GM12878 (cell line): ENCODE results near the gene BZW1. TPM values are rescaled to one million over a fixed set of nuclear protein-coding genes. Genes with fewer than 3 reads are reported as not detected.

Source experiments
- ATAC-seq: fragments of 200-7000 bp; cut with Tn5 transposase; 3 replicates; pipeline ENCODE4 v1.9.1; 2020; ENCODE audit warnings: mild to moderate bottlenecking, moderate library complexity
- BruUV-seq: library from RNA; stranded (reverse); fragments of 400-500 nt; replicated peaks from 2 replicates; lab custom pipeline; 2021; lab: Mats Ljungman, UMichigan
- CTCF ChIA-PET: fragments of 300-600 bp; sonication (Branson Sonifier 250); formaldehyde crosslinking; extraction: SDS; loops from one replicate; lab custom pipeline; 2021; ENCODE audit warnings: inconsistent platforms; lab: Yijun Ruan, JAX
- POLR2A ChIA-PET: fragments of 350-600 bp; formaldehyde crosslinking; extraction: SDS; loops from one replicate; lab custom pipeline; 2021; ENCODE audit warnings: inconsistent platforms; lab: Charles Lee
- RAD21 ChIA-PET: fragments of 300-600 bp; sonication (Branson Sonifier 250); formaldehyde crosslinking; loops from one replicate; lab custom pipeline; 2023; ENCODE audit warnings: antibody characterized with exemption; ENCODE audit not compliant: unreplicated experiment; lab: Charles Lee
- SMC1A ChIA-PET: fragments of 300-600 bp; sonication (Branson Sonifier 250); formaldehyde crosslinking; loops from one replicate; lab custom pipeline; 2023; ENCODE audit not compliant: unreplicated experiment, uncharacterized antibody; lab: Charles Lee
- DNase-seq: peaks from one replicate; pipeline ENCODE4 v3.0.0-alpha.2; 2011; ENCODE audit warnings: low read depth, low spot score
- FAIRE-seq: peaks from 3 replicates; lab custom pipeline; 2011; peaks lifted over from hg19 to GRCh38; lab: Jason Lieb, UNC
- H2AFZ ChIP-seq: 2 replicates; pipeline ENCODE4 v1.6.0; 2011; ENCODE audit warnings: low read depth, low read length, control low read depth; ENCODE audit not compliant: control insufficient read depth
- H3K27ac ChIP-seq: 2 replicates; pipeline ENCODE4 v1.5.1; 2011; ENCODE audit warnings: control low read depth; ENCODE audit not compliant: control insufficient read depth, insufficient read depth
- H3K27me3 ChIP-seq, 2 experiments: replicated peaks in 1 of 2; 2 replicates each; pipeline versions ENCODE4 v1.6.0 to v1.6.1; 2011; ENCODE audit warnings: low read length in 1 of 2; ENCODE audit not compliant: control insufficient read depth in 2 of 2, insufficient read depth in 2 of 2
- H3K36me3 ChIP-seq, 2 experiments: 2 replicates each; pipeline ENCODE4 v1.5.1; 2011; ENCODE audit warnings: low read length in 1 of 2; ENCODE audit not compliant: control insufficient read depth in 2 of 2, insufficient read depth in 2 of 2
- H3K4me1 ChIP-seq: 2 replicates; pipeline ENCODE4 v1.6.1; 2011; ENCODE audit warnings: mild to moderate bottlenecking, low read length, moderate library complexity, mixed read lengths; ENCODE audit not compliant: control insufficient read depth, insufficient read depth
- H3K4me2 ChIP-seq: 2 replicates; pipeline ENCODE4 v1.6.0; 2011; ENCODE audit warnings: control low read depth; ENCODE audit not compliant: control insufficient read depth, insufficient read depth
- H3K4me3 ChIP-seq: fragments of 200-600 bp; sonication (generic); 2 replicates; pipeline ENCODE4 v1.5.1; 2016
- H3K79me2 ChIP-seq: 2 replicates; pipeline ENCODE4 v1.6.0; 2011; ENCODE audit warnings: low read length; ENCODE audit not compliant: control insufficient read depth, insufficient read depth
- H3K9ac ChIP-seq: 2 replicates; pipeline ENCODE4 v1.8.0; 2011; ENCODE audit warnings: low read length, control low read depth, mixed read lengths; ENCODE audit not compliant: control insufficient read depth, insufficient read depth
- H3K9me3 ChIP-seq: replicated peaks from 3 replicates; pipeline ENCODE4 v1.5.1; 2011; ENCODE audit warnings: mild to moderate bottlenecking, low read length; ENCODE audit not compliant: control insufficient read depth, insufficient read depth
- H4K20me1 ChIP-seq: 2 replicates; pipeline ENCODE4 v1.6.0; 2011; ENCODE audit not compliant: control insufficient read depth, insufficient read depth
- ATF2 ChIP-seq: IDR thresholded peaks from 2 replicates; pipeline ENCODE4 v1.6.1; 2012; ENCODE audit warnings: low read length, inconsistent platforms
- CBX3 ChIP-seq: fragments of 200-600 bp; sonication (generic); IDR thresholded peaks from 2 replicates; pipeline ENCODE4 v1.6.1; 2016; ENCODE audit warnings: low read depth, borderline replicate concordance
- MEF2A ChIP-seq: IDR thresholded peaks from 2 replicates; pipeline ENCODE4 v1.6.1; 2011; ENCODE audit warnings: low read depth, mild to moderate bottlenecking, low read length, moderate library complexity; ENCODE audit not compliant: insufficient read depth
- MXI1 ChIP-seq: fragments of 150-350 bp; IDR thresholded peaks from 2 replicates; pipeline ENCODE4 v1.6.1; 2011; ENCODE audit warnings: low read depth, mild to moderate bottlenecking, inconsistent platforms, low read length, improper control_type of control experiment
- PAX8 ChIP-seq: fragments of 450-650 bp; IDR thresholded peaks from 2 replicates; pipeline ENCODE4 v1.6.1; 2017; ENCODE audit warnings: mild to moderate bottlenecking, moderate library complexity
- POLR2AphosphoS2 ChIP-seq: IDR thresholded peaks from 2 replicates; pipeline ENCODE4 v1.6.1; 2011; ENCODE audit warnings: low read depth, mild to moderate bottlenecking, low read length, improper control_type of control experiment, moderate library complexity
- RAD51 ChIP-seq: fragments of 450-650 bp; IDR thresholded peaks from 2 replicates; pipeline ENCODE4 v1.6.1; 2016; ENCODE audit warnings: moderate library complexity, mild to moderate bottlenecking, inconsistent platforms
- SP1 ChIP-seq: IDR thresholded peaks from one replicate; pipeline ENCODE4 v1.6.1; 2011; ENCODE audit warnings: low read depth, low read length
- SREBF2 ChIP-seq: IDR thresholded peaks from 2 replicates; pipeline ENCODE4 v1.6.1; 2012; ENCODE audit warnings: mild to moderate bottlenecking, low read length
- STAT1 ChIP-seq: fragments of 450-650 bp; conservative IDR thresholded peaks from 2 replicates; pipeline ENCODE4 v1.6.1; 2014; ENCODE audit warnings: antibody characterized with exemption, mild to moderate bottlenecking
- TCF7 ChIP-seq: IDR thresholded peaks from 2 replicates; pipeline ENCODE4 v1.6.1; 2014; ENCODE audit warnings: antibody characterized with exemption, borderline replicate concordance
- WGBS: methylation state at CpG from one replicate; pipeline ENCODE4 v1.1.6; 2016; ENCODE audit warnings: low lambda C conversion rate; ENCODE audit not compliant: insufficient replicate concordance, insufficient coverage; ENCODE audit errors: missing lambda C conversion rate; 5-methylcytosine and 5-hydroxymethylcytosine counted together
- in situ Hi-C: fragments of 300-500 bp; cut with MboI; formaldehyde crosslinking; loops from 9 replicates; pipeline ENCODE4 v1.14.3; 2018; ENCODE audit warnings: mixed read lengths
- intact Hi-C: fragments of 100-400 bp; cut with micrococcal nuclease; formaldehyde crosslinking; loops from one replicate; pipeline ENCODE4 v1.14.2; 2022; ENCODE audit not compliant: unreplicated experiment
- polyA plus RNA-seq, 11 experiments: library from polyadenylated mRNA; depleted of rRNA in 4 of 11; unstranded in 6 of 11; stranded (reverse) in 5 of 11; fragments of >200 nt; fragmentation: Nextera tagmentation in 4 of 11; fragmentation: Illumina TruSeq in 1 of 11; extraction: Ambion mirVana in 4 of 11; extraction: Trizol in 1 of 11; gene quantifications; 1 replicate in 1 of 11; 2 replicates in 10 of 11; pipeline versions ENCODE4 v1.2.1 to v1.2.3, GENCODE V29; 2011 to 2016; ENCODE audit warnings: inconsistent platforms in 2 of 11, missing spikeins in 2 of 11, low read depth in 1 of 11
- total RNA-seq, 4 experiments: library from RNA; depleted of rRNA in 3 of 4; stranded (reverse); fragments of >200 nt in 3 of 4; fragmentation: Illumina TruSeq in 1 of 4; extraction: Trizol in 1 of 4; gene quantifications; 2 replicates each; pipeline versions ENCODE4 v1.2.1 to v1.2.3, GENCODE V29; 2013 to 2021
- TF ChIP-seq, protein P1 (sequence below): fragments of 450-650 bp; IDR thresholded peaks from 2 replicates; pipeline ENCODE4 v1.6.1; 2016; ENCODE audit warnings: mild to moderate bottlenecking, moderate library complexity, borderline replicate concordance

The BZW1 gene
- total and polyA plus RNA-seq, 10 of the 15 experiments (the other 5 are each of a cell fraction or from before 2014, with no cell fraction given), result 186 to 349 (median 269) TPM

DNA sequence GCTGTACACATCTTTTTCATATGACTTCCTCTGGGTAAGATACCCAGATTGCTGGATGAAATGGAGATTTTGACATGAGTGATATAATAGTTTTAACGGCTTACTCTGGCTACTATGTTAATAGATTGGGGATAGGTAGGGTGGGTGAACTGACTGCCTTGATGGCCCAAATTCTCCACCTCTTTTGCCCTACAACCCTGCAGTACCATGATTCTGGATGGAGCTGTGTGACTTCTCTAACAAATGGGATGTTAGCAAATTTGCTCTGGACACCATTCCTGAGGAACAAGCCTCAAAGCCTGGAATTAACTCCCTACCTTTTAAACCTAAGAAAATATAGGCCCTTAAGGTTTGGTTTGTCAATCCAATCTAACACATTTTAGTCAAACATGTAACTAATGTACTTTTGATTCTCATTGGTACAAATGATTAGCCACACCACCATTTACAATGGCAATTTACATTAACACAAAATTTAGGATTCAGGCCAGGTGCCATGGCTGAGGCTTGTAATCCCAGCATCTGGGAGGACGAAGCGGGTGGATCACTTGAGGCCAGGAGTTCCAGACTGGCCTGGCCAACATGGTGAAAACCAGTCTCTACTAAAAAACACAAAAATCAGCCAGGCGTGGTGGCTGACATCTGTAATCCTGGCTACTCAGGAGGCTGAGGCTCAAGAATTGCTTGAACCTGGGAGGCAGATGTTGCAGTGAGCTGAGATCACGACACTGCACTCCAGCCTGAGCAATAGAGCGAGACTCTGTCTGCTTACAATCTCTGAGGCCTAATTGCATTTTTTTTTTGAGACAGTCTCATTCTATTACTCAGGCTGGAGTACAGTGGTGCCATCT lies 39.9 kb downstream of the BZW1 start (continued):
- TF ChIP-seq, protein P1, sequence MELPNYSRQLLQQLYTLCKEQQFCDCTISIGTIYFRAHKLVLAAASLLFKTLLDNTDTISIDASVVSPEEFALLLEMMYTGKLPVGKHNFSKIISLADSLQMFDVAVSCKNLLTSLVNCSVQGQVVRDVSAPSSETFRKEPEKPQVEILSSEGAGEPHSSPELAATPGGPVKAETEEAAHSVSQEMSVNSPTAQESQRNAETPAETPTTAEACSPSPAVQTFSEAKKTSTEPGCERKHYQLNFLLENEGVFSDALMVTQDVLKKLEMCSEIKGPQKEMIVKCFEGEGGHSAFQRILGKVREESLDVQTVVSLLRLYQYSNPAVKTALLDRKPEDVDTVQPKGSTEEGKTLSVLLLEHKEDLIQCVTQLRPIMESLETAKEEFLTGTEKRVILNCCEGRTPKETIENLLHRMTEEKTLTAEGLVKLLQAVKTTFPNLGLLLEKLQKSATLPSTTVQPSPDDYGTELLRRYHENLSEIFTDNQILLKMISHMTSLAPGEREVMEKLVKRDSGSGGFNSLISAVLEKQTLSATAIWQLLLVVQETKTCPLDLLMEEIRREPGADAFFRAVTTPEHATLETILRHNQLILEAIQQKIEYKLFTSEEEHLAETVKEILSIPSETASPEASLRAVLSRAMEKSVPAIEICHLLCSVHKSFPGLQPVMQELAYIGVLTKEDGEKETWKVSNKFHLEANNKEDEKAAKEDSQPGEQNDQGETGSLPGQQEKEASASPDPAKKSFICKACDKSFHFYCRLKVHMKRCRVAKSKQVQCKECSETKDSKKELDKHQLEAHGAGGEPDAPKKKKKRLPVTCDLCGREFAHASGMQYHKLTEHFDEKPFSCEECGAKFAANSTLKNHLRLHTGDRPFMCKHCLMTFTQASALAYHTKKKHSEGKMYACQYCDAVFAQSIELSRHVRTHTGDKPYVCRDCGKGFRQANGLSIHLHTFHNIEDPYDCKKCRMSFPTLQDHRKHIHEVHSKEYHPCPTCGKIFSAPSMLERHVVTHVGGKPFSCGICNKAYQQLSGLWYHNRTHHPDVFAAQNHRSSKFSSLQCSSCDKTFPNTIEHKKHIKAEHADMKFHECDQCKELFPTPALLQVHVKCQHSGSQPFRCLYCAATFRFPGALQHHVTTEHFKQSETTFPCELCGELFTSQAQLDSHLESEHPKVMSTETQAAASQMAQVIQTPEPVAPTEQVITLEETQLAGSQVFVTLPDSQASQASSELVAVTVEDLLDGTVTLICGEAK, result no peak
- no peak for TF ChIP-seq MXI1

DNA sequence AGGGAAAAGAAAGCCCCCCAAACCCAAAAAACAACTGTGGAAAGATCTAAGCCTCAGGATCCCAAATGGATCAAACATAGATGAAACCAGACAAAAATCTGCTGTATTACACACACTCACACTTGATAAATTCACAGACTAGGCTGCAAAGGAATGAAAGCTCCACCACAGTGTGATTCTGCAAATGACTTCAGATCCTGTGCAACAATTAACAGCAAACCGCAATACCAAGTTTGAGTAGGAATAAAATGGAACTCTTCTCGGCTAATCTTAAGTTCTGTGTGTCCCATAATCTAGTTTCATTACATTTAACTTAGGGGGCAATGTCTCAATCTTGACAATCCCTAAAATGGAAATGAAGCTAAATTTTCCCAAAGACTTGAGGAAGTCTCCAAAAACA lies 40.9 kb downstream of the BZW1 start:
- no peak for ATAC-seq
- Histone ChIP-seq H3K27me3 (no peaks in the 10 kb centered on the region), H3K9ac (no peak overlapping the region), H3K79me2 (peaks cover 9% of the 10 kb centered on the region), H3K9me3 (no peaks in the 10 kb centered on the region), H3K4me2 (no peak overlapping the region), H4K20me1 (no peaks in the 10 kb centered on the region), H3K4me1 (no peaks in the 10 kb centered on the region), H3K36me3 (peaks cover 16 to 45% of the 10 kb centered on the region in 2 experiments), H3K4me3 (no peak overlapping the region)
- no peak for DNase-seq
- CTCF ChIA-PET, result interaction anchor here (1.0 to 1.1 kb wide), 2 partner anchors 139 to 141 kb away, joined by 3 read pairs; no protein-coding TSS in a partner anchor
- POLR2A ChIA-PET, result interaction anchor here (1.1 to 1.4 kb wide), 2 partner anchors 12 to 39 kb away, joined by 4 to 6 read pairs; partner anchors contain the start of gene CLK1
- TF ChIP-seq SREBF2 (no peak), RAD51 (no peak), POLR2AphosphoS2 (no peak), MEF2A (no peak), STAT1 (no peak), CBX3 (no peak), TCF7 (no peak), PAX8 (no peak), SP1 (no peak), ATF2 (no peak)
- TF ChIP-seq, all 136 proteins: peak for 0
- SMC1A ChIA-PET, result interaction anchor here (0.9 to 1.0 kb wide), 3 partner anchors 9 to 24 kb away, joined by 3 to 4 read pairs (median 3); partner anchors contain the start of gene CLK1
- no peak overlapping the region for H3K27ac ChIP-seq
- no peak overlapping the region for H2AFZ ChIP-seq
- no peak for FAIRE-seq
- in situ Hi-C loops (no loop called here), intact Hi-C loops (no loop called here)
- WGBS, result 93% methylated on average over 2 of the region's 2 CpGs
- RAD21 ChIA-PET, result no interaction called here
- BruUV-seq, result no TSS peak
